HG03039 (cell line): ENCODE data around the gene FCHSD1.

ENCODE experiments used
- ATAC-seq: cut with Tn5 transposase; IDR thresholded peaks from one replicate; pipeline ENCODE4 v1.9.1; 2021; ENCODE audit warnings: mild to moderate bottlenecking, moderate library complexity; ENCODE audit not compliant: unreplicated experiment

The FCHSD1 gene

DNA sequence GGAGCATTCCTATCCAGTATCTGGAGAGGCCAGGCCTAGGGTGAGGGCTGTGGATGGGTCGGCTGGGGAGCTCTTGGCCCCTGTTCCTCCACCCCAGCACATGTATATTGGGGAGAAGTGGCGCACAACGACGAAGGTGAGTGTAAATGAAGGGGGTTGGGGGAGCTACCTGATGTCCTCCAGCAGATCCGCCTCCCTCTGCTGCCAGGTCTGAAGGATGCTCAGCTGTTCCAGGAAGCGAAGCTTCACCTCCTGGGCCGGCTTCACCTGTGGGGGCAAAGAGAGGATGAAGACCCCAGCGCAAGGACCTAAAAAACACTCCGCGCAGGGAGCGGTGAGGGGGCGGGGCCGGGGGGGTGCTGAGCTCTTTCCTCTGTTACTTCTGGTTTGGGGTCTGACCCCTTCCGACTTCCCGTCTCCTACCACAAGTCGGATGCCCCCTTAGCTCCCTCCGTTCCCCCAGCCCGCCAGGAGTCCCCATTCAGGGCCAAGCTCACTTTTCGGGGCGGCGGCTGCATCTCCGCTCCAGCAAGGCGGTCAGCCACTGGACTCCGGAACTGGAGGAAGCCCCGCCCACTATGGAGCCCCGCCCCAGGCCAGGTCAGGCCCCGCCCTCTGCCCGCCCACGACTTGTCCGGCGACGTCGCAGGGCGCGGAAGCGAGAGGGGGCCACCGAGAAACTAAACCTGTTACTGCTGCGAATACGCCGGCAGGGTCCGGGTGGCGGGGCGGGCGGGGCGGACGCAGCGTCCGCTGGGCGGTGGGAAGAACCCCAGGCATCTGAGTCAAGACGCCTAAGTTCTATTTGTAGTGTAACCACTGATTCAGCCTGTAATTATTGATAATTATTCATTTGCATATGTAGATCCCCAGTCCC lies at the start of gene FCHSD1:
Gene FCHSD1 (minus strand): TSS at position 568 of the 877 bp plus-strand sequence. CDS start 50 bp downstream, at position 518.
- peak; percentile 88 for ATAC-seq

DNA sequence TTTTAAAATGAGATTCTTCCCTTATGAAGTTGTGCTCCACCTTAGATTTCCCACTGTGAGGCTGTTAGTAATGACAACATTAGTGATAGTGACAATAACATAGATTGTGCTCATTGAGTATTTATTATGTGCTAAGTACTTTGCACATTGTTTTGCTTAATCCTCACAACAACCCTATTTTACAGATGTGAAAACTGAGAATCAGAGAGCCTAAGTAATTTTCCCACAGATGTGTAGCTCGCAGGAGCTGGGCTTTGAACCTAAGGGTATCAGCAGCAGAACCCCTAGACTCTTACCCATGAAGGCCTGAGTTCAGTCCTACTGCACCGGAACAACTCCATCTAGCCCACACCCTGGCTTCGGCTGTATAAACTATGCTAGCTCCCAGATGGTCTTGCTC lies 46.4 kb upstream of the FCHSD1 start:
- ATAC-seq, result no peak

DNA sequence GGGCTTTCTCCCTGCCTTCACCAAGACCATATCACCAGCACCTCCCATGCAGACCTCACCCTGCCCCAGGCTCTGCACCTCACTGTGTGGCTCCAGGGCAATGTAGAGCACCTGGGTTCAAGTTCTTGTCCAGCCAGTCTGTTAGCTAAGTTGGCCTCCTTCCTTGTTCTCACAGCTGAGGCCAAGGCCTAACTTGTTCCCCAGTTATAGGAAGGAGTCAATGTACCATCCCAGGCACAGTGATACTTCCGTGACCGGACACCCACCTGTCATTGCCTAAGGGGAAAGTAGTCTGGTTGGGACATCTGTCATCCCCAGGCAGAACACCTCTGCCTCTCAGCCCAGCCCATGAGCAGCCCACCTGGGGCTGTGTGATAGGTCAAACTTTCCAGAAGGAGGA lies 45.2 kb upstream of the FCHSD1 start:
- ATAC-seq, result no peak

DNA sequence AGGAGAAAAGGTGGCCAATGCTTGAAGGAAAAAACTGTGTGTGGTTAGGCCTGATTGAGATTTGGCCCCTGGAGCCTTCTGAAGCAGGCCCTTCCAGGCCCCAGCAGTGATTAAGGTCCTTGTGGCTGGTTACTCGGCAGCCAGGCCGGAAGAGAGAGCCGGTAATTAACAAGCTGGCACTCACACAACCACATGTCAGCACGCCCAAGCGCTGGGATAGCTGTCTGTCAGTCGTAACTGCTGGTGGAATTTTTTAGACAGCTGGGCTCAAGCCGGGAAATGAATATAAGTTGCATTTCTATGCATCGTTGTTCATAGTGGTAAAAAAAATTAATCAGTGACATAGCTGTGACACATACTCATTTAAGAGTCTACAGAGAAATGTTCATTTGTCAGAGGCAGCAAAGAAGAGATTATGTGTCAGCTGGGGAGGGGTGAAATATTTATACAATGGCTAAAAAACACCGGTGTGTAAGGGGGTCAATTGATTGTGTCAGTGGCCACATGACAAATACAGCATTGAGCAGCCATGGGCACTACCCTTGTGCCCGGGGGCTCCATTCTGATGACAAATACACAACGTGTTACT lies 44.5 kb upstream of the FCHSD1 start:
- ATAC-seq, result no peak

DNA sequence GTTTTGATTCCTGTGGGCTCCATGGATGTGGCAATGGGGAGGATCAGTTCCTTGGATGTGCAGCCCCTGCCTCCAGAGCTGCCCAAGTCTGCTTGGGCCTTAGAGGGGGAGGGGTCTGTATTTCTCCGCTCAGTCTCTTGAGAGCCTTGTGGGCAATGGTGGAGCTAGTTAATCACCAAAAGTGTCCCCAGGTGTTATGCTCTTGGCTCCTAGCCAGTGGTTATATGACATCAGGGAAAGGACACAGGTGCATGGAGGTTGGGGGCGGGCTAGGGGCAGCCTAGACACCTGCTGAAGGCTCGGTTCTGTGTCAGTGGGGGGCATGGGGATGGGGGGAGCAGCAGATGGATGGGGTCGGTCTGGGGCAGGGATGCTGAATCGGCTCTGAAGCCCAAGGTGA lies 43.3 kb upstream of the FCHSD1 start:
- no peak for ATAC-seq

DNA sequence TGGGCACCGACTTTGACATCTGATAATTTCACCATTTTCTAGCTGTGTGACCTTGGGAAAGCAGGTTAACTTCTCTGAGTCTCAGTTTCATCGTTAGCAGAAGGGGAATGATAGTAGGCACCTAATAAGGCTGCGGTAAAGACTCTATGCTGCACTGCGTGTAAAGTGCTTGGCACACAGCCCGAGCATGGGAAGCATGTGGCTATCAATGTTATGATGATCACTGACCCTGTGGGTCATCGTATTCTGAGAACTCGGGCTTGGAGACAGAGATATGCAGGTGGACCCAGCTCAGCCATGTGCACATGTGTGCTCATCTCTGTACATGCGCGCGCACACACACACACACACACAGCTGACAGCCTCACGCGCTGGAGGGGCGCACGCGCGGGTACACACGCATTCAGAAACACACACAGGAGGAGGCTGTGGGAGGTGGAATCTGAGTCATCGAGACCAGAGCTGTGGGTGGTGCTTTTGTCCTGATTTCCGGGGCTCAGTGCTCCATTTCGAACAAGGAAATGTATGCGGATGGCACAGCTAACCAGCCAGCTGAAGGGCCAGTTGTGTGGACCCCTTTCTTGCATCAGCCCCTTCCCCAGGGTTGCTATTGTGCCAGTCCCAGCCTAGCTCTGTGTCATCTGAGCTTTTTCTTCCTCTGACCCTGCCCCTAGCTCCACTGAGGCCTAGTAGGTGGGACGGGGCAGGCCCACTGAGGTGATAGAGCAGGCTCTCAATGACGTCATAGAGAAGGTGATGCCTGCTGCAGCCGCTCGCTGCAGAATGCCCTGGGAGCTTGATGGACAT lies 41.9 kb upstream of the FCHSD1 start:
- ATAC-seq, result no peak

DNA sequence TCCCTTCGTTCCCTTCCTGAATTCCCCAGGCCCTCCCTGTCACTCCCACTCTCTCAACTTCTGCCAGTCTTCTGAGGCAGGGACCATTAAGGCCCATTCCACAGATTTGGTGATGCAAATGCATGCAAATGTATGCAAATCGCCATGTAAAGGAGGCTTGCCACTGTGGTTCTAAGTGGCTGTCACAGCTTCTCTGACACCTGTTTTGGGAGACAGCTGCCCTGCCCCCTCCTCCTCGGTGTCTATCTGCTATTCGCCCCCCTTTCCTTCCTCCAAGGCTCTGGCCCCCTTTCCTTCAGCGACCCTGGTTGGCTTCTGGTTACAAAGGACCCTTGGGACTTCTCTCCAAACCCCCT lies 41.3 kb upstream of the FCHSD1 start:
- ATAC-seq, result no peak

DNA sequence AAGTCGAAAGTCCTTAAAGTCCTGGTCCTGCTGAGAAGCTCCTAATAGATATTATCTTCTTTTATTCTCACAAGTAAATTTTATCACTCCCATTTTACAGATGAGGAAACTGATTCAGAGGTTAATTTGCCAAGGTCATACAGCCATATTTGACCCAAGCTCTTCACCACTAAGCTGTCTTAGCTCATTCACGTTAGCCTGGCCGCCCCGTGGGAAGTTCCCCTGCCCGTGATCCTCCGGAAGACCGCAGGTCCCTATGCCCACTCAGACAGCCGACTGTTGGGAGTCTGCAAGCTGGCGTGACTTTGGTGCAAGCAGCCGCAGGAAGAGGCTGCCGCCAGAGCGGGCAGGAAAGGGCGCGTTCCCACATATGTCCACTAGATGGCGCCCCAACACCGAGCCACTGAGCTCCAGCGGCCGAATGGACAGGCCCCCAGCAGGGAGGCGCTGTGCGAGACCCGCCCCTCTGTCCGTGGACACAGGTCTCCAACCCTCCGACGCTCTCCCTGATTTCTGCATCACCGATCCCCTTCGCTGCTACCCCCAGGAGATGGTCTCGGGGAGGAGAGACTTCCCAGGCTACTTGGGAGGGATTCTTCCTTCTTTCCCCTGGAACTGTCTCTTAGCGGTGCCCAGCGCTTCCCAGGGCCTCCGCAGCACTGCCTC lies 40.8 kb upstream of the FCHSD1 start:
- ATAC-seq, result peak; percentile 86

DNA sequence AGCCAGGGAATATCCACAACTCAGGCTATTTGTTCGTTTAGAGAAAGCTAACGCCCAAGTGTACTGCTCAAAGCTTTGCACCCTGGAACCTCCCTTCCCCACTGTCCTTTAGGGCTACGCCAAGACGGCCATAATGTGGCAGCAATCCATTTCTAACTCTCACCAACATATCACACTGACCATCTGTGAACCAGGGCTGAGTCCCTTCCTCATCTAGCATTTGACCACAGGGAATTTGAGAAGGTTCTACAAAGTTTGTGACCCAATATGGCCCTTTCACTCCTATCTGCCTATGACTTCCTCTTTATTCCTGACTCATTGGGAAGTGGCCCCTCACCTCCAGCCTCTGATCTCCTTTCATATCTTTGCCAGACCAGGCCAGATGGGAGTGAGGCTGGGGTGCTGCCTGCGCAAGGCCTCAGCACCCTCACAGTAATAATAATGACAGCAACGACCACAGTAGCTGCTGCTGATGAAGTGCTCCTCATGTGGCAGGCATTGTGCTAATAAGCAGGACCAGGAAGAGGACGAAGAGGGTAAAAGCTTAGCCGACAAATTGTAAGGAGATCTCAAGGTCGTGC lies 40.2 kb upstream of the FCHSD1 start:
- no peak for ATAC-seq

DNA sequence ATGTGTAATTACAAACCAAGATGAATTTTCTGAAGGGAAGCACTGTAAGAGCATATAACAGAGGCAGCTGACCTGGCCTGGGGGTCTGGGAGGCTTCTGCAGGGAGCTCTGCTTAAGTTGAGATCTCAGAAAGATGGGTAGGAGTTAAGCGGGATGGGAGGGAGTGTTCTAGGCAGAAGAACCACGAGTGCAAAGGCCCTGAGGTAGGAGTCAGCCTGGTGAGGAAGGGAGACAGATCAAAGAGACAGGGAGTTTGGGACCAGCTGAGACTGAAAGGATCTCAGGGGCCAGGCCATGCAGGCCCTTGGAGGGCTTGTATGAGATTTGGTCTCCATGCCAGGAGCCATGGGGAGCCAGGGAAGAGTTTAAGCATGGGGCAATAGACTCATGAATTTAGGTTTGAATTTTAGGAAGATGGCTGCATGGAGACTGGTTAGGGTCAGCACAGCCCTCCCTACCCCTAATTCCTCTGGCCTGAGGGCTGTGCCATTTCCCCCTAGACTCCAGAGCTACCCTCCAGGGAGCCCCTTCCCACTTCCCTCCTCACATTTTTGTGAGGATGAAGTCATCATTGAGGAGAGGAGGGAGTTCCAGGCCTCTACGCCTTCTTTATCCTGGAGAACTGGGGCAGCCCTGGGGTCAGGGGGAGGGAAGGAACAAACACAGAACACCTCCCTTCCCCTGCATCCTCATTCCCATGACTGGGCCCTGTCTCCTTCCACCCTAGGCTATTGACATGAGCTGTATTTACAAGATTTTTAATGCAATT lies 35.6 kb upstream of the FCHSD1 start:
- no peak for ATAC-seq

DNA sequence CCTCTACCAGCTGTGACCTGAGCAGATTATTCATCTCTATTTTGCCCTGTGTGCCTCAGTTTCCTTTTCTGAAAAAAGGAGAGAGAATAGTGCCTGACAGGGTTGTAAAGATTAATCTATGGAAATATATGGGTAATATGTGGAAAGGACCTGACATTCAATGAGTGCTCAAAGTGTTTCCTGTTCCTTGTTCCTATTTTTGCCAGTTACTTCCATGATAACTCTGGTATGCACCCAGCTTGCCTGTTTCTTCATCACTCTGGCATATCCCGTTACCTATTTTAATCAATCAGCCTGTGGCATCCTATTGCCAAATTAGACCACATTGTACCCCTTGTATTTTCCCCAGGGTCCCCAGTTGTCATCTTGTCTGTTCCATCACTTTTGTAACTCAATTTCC lies 34.4 kb upstream of the FCHSD1 start:
- no peak for ATAC-seq

DNA sequence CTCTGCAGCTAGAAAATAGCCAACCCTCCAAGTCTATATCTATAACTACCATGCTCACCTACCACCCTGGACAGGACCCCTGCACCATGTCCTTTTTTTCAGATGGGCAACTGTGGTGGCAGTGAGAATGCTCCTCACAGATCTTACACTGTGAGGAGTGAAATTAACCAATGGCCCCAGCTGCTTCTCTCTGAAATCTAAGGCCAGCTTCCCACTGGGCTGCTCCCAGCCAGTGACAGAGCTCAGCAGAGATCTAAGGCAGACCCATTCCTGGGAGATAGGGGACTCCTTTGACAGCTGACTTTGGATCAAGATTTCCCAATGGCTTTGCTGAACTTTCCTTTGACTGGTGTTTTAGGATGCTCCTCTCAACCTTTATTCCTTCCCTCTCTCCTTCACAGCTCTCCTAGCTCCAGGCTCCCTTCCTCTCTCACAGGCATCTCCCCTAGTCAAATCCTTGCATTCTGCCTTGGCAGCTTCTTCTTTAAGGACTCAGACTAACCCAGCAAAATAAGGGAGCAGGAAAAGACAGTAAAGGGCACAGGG lies 32.5 kb upstream of the FCHSD1 start:
- ATAC-seq, result no peak

DNA sequence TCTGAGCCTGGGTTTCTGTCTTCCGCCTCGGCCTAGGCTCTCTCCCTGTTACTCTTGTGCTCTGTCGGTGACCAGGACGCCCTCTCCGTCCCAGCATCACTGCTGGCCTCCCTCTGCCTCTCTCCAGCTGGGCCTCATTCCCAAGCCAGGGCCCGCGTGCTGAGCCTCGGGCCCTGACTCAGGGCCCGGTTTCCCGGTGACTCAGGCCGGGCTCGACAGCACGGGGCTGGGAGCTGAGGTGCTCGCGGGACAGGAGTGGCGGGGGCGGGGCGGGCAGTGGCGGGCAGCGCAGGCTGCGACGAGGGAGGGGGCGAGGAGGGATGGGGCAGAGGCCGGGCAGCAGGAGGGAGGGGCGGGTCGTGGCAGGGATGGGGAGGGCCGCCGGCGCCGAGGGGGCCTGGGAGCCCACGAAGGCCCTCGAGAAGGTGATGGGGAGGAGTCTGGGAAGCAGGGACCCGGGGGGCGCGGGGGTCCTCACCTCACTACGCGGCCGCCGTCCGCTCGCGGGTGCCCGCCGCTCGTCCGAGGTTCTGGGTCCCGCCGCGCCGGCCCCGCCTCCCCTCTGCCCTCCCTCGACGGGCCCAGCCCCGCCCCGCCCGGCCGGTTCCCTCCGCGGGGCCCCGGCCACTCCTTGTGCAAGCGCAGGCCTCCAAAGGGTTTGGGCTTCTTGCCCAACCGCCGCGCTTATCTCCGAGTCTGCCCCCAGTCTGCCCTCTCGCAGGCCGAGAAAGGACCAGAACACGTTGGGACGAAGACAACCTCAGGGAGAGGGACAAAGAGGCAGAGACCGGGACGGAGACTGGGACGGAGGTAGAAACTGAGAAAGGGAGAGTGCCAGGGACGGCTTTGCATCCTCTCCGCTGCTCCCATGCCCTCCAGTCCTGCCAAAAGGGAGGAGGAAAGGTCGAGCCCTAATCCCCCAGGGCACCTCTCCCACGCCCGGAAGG lies 30.8 kb upstream of the FCHSD1 start, which contains the start of gene ARAP3:
Gene ARAP3 (minus strand): TSS at position 536 of the 947 bp plus-strand sequence. CDS start 1,744 bp downstream, outside the sequence.
- no peak for ATAC-seq

DNA sequence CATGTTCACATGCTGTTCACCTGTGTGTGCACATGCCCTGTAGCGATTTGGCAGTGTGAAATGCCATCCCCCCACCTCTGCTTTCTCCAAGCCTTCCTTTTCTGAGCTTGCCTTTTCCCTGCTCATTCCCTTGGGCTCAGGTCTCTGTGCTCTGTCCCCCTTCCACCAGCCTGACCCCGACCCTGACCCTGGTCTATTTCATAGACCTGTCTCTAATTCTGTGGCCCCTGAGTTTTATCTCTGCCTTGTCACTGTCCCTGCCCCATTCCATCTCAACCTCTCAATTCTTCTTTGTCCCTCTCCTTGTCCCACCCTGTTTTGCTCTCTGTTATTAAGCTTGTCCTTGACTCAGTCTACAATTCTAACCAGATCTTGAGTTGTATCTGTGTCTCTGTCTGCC lies 30.1 kb upstream of the FCHSD1 start:
- ATAC-seq, result no peak

DNA sequence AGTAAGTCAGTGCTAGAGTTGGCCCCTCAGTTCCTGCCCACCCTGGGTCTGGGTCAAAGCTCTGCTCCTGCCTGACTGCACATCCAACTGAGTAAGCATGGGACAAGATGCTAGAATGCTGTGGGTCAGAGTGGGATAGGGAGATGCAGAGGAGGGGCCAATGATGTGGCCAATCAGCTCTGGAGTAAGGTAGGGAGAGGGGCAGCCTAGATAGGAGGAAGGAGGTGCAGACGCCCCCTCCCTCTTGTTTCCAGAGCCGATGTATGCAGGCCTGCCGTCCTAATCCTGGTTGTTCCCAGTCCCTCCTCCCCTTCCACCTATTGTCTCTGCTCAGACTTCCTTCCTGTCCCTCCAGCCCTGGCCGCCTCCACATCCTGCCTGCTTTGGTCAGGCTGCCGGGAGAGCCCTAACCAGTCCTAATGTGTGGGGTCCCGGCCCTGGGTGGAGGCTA lies 29.6 kb upstream of the FCHSD1 start:
- ATAC-seq, result no peak

DNA sequence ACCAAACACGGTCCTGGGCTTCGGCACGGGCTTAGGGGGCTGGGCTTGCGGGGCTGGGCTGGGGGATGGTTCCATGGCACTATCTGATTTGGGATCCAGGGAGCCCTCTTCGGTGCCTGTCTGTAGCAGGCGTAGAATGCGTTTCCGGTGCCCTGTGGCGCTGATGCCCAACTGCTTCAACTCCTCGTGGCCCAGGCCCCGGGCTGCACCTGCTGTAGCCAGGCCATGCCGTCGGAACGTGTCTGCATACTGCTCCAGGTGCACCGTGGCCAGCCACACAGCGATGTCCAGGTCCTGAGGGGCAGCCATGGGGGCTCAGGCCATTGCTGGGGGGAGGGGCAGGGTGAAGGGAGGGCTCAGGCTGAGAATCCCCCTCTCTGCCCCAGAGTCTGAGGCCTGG lies 29.0 kb upstream of the FCHSD1 start:
- ATAC-seq, result no peak

DNA sequence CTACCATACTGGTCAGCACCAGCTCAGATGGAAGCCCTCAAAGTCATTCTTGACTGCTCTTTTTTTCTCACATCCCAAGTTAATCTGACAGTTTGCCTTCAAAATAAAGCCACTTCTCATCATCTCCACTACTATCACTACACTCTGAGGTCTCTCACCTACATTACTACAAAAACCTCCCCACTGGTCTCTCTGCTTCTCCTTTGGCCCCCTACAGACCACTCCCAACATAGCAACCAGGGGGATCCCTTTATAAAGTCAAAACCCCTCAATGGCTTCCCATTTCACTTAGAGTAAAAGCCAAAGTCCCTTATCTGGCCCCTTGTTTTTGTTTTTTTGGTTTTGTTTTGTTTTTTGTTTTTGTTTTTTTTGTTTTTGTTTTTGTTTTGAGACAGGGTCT lies 26.2 kb upstream of the FCHSD1 start:
- no peak for ATAC-seq

DNA sequence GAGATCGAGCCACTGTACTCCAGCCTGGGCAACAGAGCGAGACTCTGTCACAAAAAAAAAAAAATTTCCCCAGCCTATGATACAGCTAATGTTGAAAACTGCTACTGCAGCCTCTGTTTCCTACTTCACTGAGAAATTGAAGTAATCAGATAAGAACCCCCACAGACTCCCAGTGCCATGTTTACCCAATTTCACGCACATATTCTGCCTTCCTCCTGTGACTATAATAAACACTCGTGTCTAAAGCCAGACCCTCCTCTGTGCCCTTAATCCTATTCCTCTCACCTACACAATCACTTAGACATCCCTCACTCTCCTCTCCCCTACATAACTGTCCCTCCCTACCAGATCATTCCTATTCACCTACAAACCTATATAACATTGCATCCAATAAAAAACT lies 24.5 kb upstream of the FCHSD1 start:
- no peak for ATAC-seq

DNA sequence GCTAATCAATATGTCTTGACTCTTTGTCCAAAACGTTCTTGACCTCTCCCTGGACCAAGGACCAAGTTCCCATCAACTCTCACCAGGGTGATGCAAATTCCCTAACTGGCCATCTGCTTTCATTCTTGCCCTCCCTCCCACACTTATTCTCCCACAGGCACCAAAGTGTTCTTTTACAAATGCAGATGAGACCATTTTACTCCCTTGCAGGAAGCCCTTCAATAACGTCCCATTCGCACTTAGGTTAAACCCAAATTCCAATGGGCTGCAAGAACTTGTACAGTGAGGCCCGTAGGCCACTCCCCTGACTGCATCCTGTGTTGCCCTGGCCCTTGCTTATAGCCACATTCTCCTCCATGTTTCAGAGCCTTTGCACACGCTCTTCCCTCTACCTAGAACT lies 23.5 kb upstream of the FCHSD1 start:
- no peak for ATAC-seq
